T follicular helper cell (primary cell): ENCODE results near the gene CNNM3.

Experiments used
- DNase-seq: peaks from one replicate; pipeline ENCODE4 v3.0.0-alpha.2; 2020; ENCODE audit warnings: low read depth

CNNM3 gene

DNA sequence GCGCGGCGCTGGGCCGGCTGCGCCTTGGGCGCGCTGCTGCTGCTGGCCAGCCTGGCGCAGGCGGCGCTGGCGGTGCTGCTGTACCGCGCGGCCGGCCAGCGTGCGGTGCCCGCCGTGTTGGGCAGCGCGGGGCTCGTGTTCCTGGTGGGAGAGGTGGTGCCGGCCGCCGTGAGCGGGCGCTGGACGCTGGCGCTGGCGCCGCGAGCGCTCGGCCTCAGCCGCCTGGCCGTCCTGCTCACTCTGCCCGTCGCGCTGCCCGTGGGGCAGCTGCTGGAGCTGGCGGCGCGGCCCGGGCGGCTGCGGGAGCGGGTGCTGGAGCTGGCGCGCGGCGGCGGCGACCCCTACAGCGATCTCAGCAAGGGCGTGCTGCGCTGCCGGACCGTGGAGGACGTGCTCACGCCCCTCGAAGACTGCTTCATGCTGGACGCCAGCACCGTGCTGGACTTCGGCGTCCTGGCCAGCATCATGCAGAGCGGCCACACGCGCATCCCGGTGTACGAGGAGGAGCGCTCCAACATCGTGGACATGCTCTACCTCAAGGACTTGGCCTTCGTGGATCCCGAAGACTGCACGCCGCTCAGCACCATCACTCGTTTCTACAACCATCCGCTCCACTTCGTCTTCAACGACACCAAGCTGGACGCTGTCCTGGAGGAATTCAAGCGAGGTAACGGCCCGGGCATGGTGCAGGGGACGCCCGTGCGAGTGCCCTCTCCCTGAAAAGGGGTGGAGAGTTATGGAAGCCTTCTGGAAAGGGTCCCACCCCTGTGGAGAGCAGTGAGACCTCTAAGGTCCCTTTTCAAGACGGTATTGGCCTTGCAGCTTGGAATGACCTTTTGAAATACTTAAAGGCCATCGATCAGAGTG, 1.0 kb downstream of the CNNM3 start:
- DNase-seq, result no peak

DNA sequence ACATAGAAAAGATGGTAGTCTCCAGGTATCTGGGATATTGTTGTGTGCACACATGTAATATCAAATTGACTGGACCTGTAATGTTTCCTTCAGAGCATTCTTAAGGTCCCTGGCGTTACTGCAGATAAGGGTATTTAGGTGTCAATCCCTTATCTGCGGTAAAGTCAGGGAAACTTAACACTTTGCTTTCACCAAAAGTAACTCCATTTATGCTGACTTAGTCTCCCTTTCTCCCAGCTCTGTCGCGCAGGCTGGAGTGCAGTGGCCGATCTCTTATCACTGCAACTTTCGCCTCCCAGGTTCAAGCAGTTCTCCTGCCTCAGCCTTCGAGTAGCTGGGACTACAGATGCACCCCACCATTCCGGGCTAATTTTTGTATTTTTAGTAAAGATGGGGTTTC, 1.8 kb downstream of the CNNM3 start:
- no peak for DNase-seq

DNA sequence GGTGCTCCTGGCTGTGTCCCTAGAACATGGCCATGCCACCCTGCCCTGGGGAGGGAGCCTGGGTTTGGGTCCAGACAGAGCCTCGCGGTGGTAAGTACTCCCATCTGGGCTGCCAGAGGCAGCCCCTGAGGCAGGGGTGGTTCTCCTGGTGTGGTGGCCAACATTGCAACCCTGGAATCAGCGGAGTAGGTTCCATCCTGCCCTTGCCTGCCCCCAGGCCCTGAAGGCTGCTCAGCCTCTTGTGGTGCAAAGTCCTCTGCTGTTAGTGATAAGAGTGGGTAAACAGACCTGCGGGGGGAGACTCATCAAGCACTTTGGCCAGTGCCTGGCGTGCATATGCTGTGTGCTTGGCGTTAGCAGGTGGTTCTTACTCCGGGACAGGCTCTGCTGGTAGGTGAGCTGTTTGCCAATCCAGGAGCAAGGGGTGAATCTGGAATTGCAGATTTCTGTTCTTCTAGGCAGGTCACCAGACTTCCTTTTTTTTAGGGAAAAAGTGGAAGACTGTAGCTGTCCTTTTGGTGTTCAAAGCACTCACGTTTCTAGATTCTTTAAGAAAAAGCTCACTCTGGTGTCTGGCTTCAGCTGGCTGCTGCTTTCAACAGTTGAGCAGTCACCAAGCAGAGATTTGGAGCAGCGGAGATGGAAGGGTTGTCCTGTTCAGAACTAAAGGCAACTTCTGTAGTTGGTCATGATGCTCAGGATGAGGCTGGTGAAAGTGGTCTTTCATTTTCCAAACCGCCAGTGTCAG, 3.2 kb downstream of the CNNM3 start:
- no peak for DNase-seq

DNA sequence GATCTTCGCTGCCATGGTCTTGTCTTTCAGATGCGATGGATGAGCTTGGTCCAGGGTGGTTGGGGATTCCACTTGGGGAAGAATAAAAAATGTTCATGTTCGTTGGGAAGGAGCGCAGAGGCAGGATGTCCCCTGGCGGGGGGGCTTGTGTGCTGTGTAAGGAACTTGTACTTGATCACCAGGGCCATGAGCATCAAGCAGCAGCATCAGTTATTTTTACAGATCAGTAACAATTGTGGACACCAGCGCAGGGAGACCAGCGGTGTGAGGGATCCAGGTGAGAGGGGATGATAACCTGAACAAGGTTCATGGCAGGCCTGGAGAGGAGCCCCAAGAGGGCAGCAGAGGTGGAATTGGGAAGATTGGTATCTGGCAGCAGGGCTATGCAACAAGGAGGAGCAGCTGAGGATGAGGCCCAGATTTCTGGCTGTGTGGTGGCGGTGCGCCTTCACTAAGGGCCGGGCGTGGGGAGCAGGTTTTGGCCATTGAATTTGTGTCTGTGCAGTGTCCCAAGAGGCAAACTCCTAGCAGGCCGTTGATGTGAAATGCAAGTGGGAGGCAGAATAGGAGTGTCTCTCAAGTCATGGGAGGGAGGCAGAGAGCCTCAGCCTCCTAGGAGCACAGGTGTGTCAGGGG, 3.9 kb downstream of the CNNM3 start:
- DNase-seq, result no peak

DNA sequence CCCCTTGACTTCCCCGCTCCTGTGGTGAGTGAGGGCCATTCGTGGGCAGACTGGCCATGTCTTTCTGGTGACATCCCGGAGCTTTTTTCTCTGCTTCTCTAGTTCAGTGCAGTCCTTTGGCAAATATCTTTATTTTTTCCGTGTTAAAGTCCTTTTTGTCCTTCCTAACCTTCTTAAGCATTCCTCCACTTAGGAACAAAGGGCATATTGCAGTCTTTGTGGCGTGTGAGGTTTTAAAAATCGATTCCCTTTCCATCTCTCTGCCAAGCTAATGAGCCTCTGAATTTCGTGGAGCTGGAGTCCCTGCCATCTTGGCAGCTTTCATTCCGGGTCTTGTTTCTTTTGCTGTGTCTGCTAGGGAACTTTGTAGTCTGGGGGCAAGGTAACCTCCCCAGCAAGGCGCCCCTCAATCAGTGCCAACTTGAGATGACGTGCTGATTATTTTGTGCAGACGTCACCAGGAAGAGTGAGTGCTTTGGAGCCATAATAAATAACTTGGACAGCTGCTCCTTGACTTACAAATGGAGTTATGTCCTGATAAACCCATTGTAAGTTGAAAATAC, 5.1 kb downstream of the CNNM3 start:
- no peak for DNase-seq

DNA sequence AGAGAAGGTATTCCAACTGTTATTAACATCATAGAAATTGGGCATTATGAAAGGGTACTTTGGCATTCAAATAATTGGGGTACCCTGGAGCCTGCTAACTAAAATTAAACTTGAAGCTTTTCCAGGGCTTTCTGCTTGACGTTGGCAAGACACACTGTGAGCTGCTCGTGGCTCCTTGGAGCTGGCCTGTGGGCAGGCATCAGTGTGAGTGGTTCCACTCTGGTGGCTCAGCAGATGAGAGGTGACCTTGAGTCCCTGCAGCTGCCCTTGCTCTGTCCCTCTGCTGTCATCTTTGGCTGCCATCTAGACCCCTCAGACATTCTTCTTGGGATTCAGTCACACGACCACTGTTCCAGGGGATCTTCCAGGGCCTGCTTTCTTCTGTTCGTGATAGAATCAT, 6.7 kb downstream of the CNNM3 start:
- no peak for DNase-seq

DNA sequence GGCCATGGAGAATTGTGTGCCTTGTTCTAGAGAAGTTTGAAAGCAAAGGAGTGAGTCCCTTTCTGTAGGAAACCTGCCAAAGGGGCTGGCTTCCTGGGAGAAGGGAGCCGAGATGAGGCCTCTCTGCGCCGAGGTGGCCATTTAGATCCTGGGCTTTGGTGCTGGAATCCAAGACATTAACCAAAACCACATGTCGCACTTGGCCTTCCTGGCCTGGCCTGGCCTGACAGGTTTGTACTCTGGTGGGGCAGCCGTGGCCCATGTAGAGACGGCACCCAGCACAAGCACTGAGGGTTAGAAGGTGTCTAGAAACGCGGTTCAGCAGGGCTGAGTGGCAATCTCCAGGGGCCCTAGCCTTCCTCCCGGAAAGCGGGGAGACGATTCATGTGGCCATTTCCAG, 7.1 kb downstream of the CNNM3 start:
- DNase-seq, result no peak

DNA sequence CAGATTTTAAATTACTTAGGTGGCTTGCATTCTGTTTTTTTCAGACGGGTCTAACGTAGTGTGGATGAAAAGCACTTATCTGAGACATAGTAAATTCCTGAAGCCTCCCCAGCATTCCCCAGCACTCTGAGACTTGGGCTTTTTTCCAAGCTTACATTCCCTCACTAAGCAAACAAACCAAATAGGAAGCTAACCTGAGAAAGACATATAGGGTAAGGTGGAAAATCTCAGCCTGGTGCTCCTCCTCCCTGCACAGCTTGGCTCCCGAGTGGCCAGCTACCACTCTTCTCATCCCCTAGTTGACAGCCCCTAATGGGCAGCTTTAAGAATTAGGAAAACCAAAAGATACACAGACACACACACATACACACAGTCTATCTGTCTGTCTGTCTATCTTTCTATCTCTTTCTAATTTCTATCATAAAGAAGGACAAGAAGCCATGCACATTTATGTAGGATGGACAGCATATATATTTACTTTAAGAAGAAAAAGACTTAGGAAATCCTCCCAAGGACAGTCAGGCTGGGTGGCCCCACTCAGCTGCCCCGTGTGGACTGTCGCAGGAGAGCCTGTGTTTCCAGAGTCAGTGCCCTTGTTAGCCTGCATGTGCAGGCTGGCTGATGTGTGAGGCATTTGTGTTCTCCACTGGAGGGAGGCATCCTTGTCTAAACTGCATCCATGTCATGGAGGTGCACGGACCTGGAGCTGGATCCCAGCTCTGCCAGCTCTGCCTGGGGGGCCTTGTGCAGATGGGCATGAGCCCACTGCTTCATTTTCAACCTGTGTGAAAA, 8.2 kb downstream of the CNNM3 start:
- DNase-seq, result no peak

DNA sequence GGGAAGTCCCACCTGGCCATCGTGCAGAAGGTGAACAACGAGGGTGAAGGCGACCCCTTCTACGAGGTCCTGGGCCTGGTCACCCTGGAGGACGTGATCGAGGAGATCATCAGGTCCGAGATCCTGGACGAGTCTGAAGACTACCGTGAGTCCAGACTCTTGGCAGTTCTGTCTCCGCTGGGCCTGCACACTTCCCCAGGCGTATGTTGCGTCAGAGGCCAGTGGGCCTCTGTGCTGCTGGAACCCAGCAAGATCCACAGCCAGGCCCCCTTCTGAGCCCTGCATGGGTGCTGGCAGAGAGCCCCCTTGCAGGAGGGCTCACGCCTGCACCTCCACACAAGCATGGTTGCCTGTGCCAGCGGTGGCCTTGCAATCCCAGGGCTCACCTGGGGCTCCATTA, 9.0 kb downstream of the CNNM3 start:
- DNase-seq, result no peak

DNA sequence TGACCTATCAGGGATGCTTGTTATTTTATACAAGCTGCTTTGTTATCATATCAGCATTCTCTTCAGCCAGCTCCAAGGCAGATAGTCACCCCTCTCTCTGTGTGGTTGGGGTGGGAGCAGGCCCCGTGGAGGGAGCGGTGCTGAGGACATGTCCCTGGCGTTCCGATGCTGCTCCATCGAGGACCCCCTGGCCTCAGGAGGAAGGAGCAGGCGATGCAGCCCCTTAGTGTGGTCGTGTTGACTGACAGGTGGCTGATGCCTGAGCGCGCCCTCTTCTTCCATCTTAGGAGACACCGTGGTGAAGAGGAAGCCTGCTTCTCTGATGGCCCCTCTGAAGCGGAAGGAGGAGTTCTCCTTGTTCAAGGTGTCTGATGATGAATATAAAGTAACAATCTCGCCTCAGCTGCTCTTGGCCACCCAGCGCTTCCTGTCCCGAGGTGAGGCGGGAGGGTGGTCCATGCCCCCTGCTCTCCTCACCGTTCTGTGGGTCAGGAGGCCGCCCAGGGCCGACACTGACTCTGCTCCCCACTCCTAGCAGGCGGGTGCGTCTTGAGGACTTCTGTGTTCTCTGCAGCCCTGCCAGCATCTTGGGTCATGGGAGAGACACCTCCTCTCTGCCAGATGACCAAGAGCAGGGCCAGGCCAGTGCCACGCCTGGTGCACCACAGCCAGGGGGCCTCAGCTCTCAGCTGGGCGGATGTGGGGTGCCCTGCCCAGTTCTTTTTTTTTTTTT, 10.6 kb downstream of the CNNM3 start:
- DNase-seq, result no peak

DNA sequence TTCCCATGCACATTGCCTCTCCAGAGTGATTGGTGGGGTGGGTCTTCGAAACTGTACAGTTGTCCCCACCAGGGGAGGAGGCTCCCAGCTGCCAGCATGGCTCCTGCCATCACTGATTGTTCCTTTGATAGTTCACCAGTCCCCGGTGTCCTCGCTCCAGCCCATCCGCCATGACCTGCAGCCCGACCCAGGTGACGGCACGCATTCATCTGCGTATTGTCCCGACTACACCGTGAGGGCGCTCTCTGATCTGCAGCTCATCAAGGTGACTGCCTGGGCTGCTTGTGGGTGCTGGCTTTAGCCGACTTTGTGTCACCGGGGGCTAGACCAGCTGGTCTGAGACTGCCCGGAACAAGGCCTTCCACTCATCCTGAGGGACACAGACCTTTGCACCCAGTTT, 12.4 kb downstream of the CNNM3 start:
- no peak for DNase-seq

DNA sequence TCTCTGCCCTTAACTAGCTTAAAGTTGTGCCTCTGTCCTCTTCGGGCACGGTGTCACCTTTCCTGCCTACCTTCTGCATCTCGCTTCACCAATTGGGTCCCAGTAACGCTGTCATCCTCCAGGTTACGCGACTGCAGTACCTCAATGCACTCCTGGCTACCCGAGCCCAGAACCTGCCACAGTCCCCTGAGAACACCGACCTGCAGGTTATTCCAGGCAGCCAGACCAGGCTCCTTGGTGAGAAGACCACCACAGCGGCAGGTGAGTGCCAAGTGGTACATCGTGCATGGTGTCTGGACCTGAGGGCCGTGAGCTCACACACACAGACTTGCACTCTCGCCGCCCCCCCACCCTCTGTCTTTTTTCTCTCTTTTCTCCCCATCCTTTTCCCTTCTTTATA, 12.8 kb downstream of the CNNM3 start:
- DNase-seq, result no peak

DNA sequence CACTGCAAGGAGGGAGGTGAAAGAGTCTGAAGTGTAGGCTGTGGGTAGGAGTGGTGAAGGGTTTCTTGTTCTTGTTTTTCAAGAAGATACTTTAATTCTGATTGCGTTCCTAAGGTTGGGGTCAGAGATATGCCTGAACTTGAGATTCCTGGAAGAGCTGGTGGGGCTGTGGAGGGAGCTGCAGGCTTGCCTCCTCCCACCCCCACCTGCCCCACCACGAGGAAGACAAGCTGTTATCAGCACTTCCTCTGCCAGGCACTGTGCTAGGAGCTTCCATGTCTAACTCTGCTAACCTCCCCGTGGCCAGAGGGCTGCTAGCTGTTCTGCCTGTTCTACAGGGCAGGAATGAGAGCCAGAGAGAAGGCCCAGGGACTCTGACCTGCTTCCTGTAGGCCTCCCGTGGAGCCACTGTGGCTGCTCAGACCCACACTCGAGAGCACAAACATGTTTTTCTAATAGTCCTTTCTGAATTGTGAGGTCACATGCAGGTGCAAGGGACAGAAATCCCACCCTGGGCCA, 14.0 kb downstream of the CNNM3 start:
- DNase-seq, result no peak

DNA sequence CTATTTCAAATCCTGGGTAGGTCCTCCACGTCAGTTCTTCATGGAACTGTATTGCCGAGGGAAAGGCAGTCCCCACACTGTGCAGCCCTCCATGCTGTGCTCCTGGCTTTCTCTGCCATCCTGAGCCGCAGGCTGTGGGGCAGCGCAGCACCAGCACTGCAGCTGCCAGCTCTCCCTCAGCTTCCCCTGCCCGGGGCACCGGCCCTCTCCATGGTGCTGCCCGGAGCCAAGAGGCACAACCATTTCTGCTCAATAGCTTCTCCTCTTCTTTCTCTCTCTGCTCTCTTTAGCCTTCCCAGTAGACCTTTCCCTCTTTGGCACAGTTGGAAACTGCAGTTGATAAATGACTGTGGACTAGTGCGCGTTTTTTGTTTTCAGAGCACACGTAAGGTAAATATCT, 15.6 kb downstream of the CNNM3 start:
- DNase-seq, result no peak

DNA sequence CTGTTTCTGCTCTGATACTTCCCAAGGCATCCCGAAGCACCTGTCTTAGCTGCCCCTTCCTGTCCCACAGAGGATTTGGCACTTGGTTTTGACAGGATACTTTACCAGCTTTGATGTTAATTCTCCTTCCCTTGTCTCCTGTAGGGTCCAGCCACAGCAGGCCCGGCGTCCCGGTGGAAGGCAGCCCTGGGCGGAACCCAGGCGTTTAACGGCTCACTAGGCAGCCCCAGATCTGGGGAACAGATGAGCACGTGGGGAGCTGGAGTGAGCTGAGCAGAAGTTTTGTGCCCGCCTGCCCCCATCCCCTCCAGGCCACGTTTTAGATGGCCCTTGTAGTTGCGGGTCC, 16.3 kb downstream of the CNNM3 start:
- DNase-seq, result no peak

DNA sequence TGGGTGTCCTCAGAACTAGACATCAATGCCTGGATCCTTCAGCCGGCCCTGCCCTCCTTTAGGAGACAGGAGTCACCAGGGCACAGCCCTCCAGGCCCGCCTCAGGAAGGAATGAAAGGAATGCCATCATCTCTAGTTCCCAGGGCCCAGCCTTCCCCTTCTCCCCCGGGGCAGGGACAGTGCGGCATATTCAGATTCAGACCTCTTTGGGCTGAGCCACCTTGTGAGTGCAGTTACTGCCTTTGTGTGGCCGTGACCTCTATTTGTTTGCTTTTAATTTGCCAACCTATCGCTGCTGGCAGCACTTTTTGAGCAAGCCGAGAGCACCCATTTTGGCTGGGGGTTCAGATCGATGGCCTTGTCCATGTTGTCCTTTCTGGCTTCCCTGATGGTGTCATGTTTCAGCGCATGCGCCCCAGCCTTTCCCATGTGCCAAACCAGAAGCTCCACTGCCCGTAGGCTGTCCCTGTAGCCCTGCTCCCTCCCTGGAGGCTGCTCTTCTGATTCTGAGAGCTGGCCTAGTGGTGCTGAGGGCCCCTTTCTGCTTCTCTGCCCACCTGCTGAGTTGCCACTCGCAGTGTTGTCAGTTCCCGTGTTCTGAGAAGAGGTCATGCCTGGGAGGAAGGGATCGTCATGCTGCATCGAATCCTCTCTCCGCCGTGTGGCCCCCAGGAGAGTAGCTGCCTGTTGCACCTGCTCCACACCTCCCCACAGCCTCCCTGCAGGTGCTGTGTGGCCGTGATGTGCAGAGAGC, 16.9 kb downstream of the CNNM3 start:
- no peak for DNase-seq

DNA sequence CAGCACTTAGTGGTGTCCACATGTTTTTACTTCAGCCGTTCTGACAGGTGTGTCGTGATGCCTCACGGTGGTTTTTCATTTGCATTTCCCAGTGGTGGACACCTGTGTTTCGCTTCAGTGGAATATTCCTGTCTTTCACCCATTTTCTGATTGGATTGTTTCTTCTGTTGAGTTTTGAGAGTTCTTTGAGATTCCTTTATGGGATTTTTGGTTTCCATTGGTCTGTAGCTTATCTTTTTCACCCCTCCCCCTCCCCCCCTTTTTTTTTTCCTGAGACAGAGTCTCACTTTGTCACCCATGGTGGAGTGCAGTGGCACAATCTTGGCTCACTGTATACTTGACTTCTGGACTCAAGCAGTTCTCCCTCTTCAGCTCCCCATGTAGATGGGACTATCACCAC, 19.8 kb downstream of the CNNM3 start:
- no peak for DNase-seq

DNA sequence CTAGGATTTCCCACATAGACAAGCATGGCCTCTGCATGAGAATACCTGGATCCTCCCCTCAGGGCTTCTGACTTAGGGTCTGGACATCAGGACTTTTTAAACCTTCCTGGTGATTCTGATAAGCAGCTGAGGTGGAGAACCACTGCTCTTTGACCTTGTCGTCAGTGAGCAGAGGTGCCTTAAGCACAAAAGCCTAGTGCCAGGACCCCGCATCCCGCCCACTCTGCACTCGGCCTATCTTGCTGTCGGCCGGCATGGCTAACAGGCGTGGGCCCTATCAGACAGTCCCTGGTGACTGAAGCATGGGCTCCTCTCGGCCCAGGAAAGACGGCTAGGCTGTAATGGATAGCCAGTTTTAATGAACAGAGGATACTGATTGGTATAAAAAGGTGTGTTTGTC, 21.5 kb downstream of the CNNM3 start:
- DNase-seq, result no peak

DNA sequence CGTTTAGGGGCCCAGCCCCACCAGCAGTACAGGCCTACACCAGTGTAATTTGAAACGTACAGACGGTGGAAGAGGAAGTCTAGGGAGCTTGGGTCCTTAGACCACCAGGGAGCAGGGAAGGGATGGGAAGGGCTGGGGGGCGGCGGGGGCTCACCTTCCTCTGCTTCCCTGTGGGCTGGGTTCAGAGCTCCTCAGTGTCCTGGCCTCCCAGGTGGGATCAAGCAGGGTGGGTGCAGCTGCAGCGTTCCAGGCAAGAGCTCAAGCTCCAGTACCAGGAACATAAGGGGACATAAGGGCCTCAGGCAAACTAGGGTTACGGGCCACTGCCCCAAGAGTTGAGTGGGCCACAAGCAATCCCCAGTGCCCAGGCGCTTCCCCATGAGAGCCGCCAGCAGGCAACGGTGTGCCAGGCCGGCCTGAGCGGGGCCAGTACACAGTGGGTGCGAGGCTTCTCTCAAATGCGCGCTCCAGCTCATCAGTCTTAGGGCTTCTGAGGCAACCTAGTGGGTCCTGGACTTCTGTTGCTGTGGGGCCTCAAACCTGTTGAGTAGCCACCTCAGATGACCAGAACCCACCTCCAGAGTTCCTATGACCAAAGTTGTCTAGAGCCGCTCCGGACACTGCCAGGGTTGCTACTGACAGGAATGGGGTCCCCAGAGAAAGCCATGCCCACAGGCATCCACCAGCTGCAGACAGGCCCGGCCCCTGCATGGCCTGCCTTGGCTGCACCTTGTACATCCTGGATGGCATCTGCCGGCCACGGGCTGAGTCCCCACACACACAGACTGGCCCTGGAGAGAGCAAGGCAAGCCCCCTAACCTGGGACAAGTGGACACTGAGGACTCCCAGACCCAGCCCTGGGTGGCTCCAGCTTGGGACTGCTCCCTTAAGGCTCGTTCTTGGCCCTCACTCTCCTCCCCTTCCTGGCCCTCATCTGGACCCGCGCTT, 22.6 kb downstream of the CNNM3 start:
- DNase-seq, result no peak
